NCI-H128 (cell line): ENCODE results near the gene CLTA.
A peak's percentile ranks its signal among the peaks of the same experiment; 100 is the strongest.
"Not testable (repeated sequence)": the region's sequence is repeated elsewhere in the genome, so short reads cannot be mapped to it uniquely, and the experiment has no call there.

ENCODE experiments used
- DNase-seq: peaks from one replicate; lab custom pipeline; 2025; ENCODE audit not compliant: unreplicated experiment; lab: John Stamatoyannopoulos, UW

The CLTA gene

DNA sequence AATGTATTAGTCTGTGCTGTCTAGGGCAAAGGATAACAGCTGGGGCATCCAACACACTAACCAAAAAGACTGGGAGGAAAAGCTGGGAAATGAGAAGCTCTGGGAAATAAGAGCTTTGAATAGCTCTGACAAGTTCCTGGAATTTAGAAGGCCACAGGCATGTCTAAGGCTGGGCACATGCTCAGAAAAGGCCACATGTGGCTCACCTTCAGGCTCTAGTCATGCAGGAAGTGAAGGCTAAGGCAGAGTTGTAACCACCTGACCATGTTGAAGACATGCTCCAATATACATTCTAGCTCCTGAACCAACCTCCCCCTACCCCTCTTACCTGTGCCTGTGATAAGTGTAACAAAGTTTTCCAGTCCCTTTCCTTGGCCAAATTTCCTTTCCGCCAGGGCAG, 31.7 kb downstream of the CLTA start:
- DNase-seq = no peak

DNA sequence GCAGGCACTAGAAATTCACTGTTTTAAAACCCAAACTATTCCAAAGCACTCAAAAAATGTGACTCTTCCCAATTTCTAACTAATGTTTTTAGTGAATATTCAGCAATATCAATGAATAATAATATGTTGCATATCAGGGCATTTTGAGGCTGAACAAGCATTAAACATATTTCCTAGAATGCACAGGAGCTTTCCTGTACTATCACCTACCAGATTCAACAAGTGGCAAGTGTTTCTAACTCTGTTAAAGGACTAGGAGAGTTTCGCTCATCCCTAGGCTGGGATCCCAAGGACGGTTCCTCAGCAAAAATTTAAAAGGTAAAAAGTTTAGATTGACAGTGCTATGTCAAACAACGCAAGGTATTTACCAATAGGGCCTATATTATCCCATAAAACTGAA, 46.5 kb downstream of the CLTA start:
- no peak for DNase-seq

DNA sequence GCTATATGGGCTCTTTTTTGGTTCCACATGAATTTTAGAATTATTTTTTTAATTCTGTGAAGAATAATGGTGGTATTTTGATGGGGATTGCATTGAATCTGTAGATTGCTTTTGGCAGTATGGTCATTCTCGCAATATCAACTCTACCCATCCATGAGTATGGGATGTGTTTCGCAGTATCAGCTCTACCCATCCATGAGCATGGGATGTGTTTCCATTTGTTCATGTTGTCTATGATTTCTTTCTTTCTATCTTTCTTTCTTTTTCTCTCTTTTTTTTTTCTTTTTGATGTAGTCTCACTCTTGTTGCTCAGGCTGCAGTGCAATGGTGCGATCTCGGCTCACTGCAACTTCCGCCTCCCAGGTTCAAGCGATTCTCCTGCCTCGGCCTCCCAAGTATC, 48.5 kb downstream of the CLTA start:
- not testable (repeated sequence) for DNase-seq

DNA sequence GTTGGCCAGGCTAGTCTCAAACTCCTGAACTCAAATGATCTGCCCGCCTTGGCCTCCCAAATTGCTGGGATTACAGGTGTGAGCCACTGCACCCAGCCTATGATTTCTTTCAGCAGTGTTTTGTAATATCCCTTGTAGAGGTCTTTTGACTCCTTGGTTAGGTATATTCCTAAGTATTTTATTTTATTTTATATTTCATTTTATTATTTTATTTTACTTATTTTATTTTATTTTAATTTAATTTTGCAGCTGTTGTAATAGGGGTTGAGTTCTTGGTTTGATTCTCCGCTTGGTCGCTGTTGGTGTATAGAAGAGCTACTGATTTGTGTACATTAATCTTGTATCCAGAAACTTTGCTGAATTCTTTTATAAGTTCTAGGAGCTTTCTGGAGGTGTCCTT, 49.0 kb downstream of the CLTA start:
- not testable (repeated sequence) for DNase-seq

DNA sequence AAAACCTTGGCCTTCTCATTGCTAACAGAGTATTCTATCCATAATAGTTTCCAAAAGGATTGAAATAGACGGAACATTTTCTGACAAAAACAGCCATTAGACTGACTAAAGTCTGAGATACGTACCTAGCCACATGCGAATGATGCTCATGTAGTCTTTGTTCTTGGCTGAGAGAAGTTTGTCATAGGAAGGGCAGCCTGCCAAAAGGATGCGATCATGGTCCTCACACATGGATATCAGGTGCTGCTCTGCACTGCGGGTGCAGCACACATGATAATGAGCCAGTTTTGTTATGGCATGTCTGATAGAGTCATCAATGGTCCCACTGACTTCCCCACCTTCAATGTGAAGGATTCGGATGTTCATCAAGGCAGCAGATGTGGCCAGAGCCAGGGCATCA, 55.2 kb downstream of the CLTA start:
- no peak for DNase-seq

DNA sequence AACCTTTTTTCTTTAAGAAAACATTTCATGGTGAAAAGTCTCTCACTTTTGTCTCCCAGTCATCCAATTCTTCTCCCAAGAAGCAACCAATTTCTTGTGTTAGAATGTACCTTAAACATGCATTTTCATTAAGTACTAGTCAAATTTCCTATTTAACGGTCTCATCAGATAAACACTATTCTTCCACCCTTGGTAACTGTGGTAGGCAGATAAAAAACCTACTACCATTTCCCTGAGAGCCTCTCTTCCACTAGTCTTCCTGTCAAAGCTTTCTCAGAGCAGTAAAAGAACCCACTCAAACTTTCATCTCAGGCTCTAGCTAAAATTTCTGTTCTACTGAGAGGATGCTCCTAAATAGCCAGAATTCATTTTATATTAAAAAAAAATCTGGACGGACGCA, 56.6 kb downstream of the CLTA start:
- no peak for DNase-seq

DNA sequence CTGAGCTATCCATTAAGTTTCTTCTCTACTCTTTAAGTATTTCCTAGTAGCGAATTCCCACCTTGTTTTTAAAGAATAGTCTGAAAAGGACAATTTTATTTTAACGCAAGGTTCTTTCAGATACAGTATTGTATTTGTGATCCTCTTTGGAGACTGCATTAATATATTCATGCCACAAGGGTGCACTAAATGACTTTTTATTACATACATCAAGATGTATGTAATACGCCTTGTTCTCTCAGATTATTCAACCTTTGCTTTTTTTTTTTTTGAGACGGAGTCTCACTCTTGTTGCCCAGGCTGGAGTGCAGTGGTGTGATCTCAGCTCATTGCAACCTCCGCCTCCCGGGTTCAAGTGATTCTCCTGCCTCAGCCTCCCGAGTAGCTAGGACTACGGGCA, 57.3 kb downstream of the CLTA start:
- DNase-seq = not testable (repeated sequence)

DNA sequence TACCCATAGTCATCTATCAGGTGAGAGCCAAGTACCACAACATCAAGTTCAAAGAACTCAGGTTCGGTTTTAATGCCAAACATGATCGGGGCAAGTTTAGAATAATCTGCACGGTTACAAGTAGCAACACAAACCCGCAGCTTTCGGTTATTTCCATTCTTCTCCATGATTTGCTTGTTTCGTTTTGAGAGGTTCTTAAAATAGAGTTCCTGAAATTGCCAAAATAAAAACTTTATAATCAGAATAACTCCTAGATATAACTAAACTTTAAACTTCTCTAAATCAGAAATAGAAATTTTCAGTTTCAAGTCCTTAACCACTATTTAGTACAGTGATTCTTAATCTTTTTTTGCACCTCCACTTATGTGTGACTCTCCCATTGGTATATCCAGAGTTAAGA, 58.5 kb downstream of the CLTA start:
- DNase-seq = no peak

DNA sequence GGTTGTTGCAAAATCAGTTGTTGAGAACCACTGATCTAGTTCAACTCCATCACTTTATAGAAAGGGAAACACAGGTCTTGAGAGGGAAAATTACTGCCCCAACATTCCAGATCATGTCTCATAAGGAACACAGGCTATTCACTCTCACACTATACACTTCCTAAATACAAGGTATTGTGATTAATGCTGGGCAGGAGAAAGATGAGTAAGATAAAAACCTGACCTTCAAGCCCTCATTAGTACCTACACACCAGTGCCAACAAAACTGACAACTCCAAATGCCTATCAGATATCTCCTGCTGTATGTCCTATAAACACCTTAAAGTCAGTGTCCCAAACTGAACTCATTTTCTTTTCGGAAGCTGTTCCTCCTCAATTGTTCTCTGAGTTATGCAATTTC, 59.4 kb downstream of the CLTA start:
- DNase-seq = no peak

DNA sequence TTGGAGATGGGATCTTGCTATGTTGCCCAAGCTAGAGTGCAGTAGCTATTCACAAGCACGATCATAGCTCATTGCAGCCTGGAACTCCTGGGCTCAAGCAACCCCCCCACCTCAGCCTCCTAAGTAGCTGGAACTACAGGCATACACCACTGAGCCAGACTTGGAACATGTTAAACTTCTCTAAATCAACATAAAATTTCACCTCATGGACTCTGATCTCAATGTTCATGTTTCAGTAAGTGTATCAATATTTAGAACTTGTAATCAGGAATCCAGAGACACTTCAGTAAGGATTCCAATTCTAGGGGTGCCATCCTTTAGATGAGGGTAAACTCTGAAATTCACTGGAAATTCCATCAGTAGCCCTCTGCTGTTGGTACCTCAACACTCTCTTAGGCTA, 60.7 kb downstream of the CLTA start:
- DNase-seq = no peak

DNA sequence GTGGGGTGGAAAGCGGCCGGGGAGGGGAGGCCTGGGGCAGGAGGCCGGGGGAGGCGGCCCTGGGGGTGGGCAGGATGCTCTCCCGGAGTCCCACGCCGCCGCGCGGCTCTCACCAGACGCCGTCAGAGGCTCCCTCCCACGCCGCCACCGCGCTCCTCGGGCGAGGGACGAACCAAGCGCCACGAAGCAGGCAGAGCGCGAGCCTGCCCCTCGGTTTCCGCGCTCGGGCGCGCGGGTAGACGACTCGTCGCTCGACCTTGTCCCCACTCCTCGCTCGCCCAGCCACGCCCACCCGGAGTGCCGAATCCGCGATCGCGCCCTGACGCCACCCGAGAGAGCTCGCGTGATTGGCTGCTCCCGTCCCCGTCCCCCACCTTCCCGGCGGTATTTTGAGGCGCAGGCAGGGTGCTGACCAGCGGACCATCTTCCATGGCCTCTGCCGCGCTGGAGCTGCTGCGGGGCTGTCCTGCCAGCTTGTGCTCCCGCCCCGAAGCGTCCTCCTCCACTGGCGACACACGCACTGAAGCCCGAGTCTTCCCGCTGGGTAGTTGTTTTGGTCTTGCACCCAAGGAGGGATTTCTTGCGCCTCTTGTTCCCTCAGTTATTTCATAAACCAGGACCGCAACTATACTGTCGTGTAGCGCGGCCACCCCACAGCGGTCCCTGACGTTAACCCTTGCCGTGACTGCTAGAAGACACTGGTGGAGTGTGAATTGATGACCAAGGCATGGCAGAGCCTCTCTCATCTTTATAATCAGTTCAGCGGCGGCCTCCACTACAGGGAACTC, 67.7 kb downstream of the CLTA start, which contains the start of gene GNE:
TSS of gene GNE (minus strand) at position 241 of the 788 bp plus-strand sequence. CDS start 9,093 bp downstream, outside the sequence.
- DNase-seq = peak; percentile 94

DNA sequence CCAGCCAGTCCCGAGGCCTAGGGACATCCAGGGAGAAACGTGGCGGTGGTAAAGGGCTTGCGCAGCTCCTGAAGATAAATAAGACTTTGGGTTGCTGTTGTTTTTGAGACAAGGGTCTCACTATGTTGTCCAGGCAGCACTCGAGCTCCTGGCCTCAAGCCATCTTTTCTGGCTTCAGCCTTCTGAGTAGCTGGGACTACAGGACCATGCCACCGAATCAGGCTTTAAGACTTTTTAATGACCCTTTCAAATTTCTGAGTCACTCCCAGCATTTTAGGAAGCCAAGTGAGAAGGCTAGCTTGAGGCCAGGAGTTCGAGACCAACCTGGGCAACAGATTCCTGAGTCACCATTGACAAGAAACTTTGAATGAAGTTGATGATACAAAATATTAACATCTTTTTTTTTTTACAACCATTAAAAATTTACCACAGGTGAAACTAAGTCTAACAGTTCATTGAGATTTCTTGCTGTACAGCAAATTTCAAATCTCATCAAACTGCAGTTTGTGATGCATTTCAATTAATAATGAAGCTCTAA, 68.3 kb downstream of the CLTA start:
- DNase-seq = no peak
